ENCODE data around the gene PRMT3.

DNA sequence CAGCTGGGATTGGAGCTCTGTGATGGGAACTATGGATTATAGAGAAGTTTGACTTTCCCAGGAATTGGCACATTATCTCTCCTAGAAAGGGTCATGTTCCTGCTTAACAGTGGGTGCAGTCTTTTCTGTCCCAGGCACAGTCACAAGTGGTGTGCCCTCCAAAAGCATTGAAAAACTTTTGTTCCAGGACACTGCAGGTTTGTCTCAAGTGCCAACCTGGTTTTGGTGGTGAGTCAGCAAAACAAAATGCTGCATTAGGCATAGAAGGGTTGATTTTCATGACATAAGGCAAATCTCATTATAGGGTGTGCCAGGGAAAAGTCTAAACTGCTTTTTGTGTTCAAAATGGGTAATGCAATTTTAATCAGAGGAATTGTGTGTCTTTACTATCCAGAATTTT lies 19.1 kb upstream of the PRMT3 start:
- TF ChIP-seq POLR2A (IDR thresholded peaks at IDR 0.05; ENCODE audit: low read depth, low read length) = no peak
- TF ChIP-seq TAF1 (IDR thresholded peaks at IDR 0.05; ENCODE audit: borderline replicate concordance, low read depth, low read length) = no peak
- TF ChIP-seq POLR2AphosphoS5 (IDR thresholded peaks at IDR 0.05; ENCODE audit: low read depth, low read length) = no peak

Data from GM12892 (cell line).